ENCODE data around the gene CIBAR2.
A peak's percentile ranks its signal among the peaks of the same experiment; 100 is the strongest.

The CIBAR2 gene

DNA sequence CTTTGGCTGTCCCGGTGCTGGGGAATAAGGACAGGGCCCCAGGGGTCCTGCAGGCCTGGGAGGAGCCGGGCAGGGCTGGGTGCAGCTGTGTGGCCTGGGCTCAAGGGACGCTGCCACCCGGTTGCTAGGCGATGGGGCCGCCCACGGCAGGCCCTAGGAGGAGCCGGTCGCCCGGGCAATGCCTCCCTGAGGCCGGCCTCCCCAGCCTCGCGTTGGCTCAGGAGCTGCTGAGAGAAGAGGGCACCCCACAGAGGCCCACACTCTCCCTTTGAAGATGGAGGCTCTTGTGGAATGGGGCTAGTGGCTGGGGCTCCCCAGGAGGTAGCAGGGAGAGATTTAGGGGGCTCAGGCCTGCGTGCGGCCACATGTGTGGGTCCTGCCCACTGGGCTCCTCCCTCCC is at the start of gene CIBAR2:
TSS of gene CIBAR2 (minus strand) at position 109 of the 400 bp plus-strand sequence. CDS start 120 bp downstream, outside the sequence.
- no peak for DNase-seq (ENCODE audit: low read depth, low spot score)

DNA sequence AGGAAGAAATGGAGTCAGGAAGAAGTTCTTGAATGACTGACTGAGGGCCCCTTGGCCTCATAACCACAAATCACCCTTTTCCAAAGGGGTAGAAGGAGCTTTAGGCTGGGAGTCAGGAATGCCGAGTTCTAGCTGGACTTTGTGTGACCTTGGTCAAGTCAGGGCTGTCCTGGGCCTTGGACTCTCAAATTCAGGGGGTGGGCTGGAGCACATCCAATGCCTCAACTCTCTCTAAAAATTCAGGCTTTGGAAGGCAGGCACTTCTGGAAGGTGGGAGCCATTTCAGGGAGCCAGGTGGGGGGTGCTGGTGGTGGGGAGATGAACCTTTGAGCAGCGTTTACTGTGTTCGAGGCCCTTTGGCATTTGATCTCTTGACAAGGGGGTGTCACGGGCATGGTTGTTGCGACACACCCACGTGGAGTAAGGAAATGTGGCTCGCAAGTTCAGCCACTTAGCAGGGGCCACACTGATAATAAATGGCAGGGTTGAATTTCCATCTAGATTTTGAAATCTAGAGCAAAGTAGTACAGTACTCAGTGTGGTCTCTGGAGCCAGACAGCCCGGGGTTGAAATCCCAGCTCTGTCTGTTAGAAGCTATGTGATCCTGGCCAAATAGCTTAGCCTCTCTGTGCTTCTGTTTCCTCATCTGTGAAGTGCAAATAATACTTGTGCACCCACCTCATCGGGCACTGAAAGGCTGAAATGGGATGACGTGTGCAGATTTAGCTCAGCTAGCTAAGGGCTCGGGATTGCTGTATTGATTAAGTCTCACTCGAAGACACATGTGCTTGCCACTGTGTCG is 47.1 kb upstream of the CIBAR2 start:
- no peak for DNase-seq (ENCODE audit: low read depth, low spot score)

DNA sequence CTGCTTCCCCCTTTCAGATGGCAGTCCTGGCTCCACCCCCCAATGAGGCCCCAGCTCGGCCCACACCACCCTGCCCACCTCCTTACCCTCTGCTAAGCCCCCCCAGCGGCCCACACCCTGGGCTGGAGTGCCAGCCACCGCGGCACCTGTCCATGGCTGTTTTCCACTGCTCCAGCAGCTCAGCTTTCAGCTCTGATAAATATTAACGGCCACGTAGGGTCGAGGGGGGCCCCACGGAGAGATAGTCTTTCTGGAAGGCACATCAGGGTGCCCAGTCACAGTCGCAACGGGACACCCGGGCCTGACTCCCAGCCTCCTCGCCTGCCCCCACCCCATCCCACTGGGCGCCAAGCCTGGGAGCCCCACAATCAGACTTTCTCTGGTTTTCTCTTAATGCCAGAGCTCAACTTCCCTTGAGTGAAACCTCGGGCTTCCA is 46.5 kb upstream of the CIBAR2 start:
- DNase-seq (ENCODE audit: low read depth, low spot score): no peak

DNA sequence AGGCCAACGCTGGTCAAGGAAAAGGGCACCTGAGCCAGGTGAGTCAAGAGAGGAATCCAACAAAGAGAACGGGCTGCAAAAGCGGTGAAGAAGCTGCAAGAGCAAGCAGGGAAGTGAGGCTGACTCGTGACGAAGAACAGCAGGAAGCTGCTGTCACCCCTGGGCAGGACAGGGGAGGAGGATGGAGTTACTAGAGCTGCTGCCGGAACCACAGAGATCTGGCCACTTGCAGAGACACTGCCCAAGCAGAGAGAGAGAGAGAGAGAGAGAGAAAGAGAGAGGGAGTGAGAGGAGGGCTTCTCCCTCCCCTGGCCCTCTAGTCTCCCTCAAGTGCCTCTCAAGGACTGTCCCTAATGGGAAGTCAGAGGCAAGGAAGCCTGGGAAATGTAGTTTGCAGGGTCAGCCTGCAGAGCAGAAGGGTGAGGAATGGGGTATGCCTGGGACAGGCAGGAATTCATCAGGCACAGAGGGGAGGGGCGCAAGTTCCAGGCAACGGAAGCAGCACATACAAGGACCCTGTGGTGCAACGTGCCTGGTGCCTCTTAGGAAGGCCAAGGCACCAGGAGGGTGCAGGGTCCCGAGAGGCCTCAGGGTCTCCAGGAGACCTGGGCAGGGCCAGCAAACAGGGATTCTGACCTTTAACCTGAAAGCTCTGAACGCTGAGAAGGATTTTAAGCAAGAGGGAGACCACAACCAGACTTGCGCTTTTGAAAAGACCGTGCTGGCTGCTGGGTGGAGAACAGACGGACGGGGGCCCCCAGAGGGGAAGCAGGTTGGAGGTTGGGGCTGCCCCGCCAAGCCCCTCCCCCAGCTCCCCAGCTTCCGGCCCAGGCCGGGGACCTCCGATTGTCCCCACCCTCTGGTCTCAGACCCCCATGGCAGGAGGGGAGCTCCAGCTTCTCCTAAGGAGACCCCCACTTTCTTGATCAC is 45.8 kb upstream of the CIBAR2 start:
- DNase-seq (ENCODE audit: low read depth, low spot score): no peak

DNA sequence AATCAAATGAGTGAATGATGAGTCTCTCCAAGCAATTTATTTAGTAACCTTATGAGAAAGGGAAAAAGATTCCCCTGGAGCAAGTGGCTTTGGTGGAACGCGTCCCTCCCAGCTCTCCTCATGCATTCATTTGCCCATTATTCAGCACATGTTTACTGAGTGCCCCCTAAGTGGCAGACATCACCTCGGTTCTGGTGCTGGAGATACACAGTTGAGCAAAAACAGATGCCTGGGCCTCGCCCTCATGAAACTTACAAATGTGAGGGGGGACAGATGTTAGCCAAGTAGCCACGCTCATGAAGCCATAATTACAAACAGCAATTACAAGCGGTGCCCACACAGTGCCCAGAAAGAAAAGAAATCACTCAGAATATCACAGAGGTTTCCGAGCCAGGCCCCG is 45.1 kb upstream of the CIBAR2 start:
- DNase-seq (ENCODE audit: low read depth, low spot score): no peak

DNA sequence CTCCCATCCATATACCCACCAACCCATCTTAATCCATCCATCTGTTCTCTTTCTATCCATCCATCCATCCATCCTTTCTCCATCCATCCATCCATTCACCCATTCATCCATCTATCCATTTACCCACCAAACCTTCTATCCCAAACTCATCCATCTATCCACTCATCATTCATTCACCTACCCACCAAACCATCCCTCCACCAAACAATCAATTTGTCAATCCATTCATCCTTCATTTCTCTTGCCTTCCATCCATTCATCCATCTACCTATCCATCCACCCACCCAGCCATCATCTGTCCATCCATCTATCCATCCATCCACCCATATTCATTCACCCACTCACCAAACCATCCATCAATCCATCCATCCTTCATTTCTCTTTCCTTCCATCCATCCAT is 44.6 kb upstream of the CIBAR2 start:
- no peak for DNase-seq (ENCODE audit: low read depth, low spot score)

DNA sequence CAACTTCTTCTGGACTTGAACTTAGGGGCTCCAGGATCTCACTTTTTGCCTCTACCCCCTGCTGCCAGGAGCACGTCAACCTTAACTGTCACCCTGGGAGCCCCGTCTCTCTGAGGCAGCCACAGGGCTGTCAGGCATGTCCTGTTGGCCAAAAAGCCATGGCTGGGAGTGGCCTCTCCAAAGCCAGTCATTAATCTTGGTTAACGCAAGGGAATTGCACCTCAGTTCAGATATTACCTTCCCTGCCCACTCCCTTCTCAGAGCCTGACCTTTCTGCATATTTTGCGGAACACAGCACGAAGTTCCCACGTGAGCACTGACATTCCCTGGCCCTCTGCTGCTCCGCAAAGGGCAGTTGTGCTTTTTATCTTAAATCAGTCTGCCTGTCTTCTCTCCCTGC is 44.2 kb upstream of the CIBAR2 start:
- no peak for DNase-seq (ENCODE audit: low read depth, low spot score)

DNA sequence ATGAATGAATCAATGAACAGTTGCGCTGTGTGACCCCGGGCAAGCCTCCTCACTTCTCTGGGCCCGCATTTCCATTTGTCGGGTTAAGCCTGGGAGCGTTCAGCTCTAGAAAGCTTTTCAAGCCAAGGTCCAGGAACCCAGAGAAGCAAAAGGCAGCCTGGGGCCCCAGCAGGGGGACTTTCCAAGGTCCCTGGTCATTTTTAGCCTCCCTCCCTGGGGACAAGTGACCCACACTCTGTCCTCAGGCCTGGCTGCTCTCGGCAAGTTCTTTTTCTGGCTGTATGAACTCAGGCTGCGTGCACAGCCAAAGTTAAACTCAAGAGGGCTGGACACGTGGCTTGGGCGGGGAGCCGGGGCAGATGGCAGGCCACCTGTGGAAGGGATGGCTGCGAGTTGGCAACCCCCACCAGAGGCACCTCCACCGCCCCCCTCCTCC is 41.4 kb upstream of the CIBAR2 start:
- no peak for DNase-seq (ENCODE audit: low read depth, low spot score)

DNA sequence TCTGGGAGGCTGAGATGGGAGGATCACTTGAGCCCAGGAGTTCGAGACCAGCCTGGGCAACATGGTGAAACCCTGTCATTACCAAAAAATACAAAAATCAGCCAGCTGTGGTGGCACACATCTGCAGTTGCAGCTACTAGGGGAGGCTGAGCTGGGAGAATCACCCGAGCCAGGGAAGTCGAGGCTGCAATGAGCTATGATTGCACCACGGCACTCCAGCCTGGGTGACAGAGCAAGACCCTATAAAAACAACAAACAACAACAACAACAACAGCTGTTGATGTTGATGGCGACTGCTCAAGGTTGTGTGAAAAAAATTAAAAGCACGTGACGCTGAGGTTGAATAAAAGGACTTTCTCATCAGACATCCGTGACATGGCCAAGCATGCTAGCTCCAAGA is 40.8 kb upstream of the CIBAR2 start:
- DNase-seq (ENCODE audit: low read depth, low spot score): no peak

DNA sequence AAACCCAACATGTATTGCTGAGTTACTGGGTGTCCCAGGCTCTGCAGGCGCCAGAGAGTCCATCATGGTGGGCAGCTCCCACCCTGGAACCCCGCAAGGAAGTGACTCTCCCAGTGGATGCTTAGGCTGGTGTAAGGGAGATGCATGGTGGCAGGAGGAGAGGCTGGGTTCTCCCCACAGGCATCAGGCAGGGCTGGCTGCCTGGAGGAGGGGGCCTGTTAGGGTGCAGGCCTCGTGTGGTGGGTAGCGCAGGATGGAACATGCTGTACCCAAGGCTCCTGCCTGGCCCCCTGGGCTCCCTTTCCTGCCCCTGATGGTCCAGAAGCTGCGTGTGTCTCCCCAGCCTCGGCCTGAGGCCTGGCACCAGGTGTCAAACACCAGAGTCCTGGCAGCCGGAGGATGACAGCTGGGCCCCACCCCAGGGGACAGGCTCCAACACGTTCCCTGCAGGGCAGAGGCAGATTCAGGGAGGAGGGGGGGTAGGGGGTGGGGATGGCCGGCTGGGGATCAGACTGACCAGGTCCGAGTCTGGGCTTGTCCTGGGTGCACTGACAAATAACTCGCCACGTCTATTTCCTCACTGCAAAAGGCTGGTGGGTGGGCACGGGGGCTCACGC is 40.2 kb upstream of the CIBAR2 start:
- DNase-seq (ENCODE audit: low read depth, low spot score): no peak

DNA sequence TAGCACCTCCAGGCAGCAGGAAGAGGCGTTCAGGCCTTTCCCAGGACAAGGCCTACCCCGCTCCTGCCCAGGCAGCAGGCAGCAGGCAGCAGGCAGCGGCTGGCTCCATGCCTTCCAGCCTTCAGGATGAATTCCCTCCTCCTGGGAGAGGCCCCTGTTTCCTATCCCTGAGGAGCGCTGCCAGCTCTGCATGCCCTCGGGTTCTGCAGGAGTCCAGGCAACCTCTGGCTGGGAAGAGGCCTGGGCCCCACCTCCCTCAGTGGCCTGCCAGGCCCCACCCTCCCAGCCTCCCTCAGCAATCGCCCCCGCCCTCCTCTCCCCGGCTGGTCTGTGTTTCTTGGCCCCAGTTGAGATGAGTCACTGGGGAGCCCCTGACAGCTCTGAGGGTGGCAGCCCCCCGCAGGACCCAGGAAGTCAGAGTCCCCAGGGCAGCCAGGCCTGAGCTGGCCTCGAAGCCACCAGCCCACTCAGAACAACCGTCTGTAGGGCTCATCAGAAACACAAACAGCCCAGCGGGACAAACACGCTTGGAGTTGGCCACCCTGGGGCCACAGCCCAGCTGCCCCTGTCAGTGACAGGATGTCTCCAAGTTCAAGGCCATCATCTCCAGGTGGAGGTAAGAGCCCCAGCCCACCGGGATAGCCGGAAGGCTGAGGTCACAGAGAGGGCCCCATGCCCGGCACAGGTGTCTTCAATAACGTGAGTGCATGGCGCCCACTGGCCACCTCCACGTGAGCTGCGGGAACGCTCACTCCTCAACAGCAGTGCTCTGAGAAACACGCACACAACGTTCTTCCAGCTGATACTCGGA is 39.5 kb upstream of the CIBAR2 start:
- peak; percentile 91 for DNase-seq (ENCODE audit: low read depth, low spot score)

DNA sequence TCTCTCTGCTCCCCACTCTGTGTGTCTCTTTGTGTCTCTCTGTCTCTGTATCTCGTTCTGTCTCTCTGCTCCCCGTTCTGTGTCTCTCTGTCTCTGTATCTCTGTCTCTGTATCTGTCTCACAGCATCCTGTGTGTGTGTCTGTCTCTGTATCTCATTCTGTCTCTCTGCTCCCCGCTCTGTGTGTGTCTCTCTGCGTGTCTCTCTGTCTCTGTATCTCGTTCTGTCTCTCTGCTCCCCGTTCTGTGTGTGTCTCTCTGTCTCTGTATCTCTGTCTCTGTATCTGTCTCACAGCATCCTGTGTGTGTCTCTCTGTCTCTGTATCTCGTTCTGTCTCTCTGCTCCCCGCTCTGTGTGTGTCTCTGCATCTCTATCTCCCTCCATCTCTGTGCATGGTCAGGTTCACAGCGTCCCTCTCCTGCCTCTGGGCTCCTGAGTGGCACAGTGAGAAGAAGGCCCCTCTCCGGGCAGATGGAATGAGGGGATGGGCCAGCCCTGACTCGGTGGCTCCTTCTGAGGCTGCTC is 38.9 kb upstream of the CIBAR2 start:
- no peak for DNase-seq (ENCODE audit: low read depth, low spot score)

DNA sequence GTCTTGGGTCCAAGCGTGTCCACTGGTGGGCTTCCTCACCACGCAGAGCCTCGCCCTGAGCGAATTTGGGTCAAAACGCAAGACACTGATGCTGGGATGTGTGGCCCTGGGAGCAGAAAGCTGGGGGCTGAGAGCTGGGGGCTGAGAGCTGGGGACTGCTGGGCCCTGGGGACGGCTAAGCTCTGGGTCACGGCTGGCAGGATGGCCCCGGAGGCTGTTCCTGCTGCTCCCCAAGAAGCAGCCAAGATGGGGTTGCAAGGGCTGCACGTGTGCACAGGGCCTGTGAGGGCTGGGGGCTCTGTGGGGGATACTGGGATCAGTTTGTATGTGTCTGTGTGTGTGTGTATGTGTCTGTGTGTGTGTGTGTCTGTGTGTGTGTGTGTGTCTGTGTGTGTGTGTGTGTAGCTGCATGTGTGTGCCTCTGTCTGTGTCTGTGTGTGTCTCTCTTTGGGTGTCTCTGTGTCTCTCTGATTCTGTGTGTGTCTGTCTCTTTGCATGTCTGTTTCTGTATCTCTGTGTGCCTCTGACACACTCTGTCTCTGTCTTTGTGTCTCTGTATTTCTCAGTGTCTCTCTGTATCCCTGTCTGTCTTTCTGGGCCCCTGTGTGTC is 38.2 kb upstream of the CIBAR2 start:
- DNase-seq (ENCODE audit: low read depth, low spot score): no peak

DNA sequence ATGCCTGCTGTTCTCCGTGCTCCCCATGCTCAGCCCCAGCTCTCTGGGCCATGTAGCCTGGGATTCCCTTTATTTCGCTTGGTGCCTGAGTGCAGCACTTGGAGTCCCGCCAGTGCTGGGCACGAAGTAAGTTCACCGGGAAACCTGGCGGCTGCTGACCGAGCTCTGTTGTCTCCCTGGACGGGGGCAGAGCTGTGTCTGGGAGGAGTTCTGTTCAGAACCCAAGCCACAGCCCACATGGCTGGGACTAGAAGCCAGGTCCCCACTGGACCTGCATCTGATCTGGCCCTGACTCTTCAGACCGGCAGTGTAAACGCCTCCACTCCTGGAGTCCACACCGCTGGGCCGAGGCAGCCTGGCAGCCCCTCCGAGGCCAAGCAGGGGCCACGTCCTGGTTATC is 37.5 kb upstream of the CIBAR2 start:
- DNase-seq (ENCODE audit: low read depth, low spot score): peak; percentile 57

DNA sequence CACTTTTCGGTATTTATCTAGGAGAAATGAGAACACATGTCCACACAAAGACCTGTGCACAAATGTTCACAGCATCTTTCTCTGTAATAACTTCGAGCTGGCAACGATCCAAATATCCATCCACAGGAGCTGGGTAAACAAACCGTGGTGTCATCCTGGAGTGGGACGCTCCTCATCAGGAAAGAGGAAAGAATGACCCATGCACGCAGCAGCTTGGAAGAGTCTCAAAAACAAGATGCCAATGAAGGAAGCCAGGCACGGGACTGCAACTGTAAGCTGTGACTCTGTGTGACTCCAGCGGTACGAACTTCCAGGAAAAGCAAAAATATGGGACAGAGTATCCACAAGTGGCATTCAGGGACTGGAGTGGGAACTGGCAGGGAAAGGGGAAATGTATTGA is 36.7 kb upstream of the CIBAR2 start:
- DNase-seq (ENCODE audit: low read depth, low spot score): no peak

DNA sequence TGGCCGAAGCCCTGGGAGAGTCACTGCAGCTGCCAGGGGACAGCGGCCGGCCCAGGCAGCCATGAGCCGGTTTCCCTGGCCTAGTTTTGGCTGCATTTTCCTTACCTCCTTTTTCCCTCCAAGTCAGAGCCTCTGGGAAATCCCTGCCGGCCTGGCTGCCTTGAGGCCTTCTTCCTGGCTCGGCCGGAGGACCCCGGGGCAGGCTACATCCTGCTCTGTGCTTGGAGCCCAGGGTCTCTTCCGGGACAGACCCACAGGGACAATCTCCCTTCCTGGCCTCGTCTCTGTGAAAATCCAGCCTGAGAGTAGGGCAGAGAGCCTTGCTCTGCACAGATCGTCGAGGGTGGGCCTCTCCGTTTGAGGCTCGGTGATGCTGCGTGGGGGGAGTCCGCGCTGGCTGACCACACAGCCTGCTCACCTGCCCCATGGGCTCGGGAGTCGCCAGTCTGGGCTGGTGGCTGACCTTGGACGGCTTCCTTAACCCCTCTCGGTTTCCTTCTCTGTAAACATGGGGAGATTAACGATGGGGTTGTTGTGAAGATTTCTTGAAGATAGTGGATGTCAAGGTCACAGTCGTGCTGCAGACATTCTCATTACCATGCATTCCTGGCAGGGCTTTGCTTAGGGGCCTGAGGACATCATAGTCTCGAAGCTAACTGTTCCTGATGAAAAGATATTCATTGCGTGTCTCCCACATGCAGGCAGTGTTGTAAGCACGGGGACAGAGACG is 34.8 kb upstream of the CIBAR2 start:
- no peak for DNase-seq (ENCODE audit: low read depth, low spot score)

DNA sequence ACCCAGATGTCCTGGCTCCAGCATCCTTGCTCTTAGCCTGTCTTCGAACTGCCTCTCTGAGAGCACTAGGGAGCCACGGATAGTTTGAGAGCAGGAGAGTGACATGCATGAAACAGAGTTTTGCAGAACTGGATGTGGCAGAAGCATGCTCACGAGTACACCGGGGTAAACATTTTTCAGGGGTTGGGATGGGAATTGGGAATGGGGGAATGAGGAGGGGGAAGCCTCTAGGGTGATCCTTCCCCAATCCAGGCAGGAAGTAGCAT is 34.2 kb upstream of the CIBAR2 start:
- DNase-seq (ENCODE audit: low read depth, low spot score): no peak

DNA sequence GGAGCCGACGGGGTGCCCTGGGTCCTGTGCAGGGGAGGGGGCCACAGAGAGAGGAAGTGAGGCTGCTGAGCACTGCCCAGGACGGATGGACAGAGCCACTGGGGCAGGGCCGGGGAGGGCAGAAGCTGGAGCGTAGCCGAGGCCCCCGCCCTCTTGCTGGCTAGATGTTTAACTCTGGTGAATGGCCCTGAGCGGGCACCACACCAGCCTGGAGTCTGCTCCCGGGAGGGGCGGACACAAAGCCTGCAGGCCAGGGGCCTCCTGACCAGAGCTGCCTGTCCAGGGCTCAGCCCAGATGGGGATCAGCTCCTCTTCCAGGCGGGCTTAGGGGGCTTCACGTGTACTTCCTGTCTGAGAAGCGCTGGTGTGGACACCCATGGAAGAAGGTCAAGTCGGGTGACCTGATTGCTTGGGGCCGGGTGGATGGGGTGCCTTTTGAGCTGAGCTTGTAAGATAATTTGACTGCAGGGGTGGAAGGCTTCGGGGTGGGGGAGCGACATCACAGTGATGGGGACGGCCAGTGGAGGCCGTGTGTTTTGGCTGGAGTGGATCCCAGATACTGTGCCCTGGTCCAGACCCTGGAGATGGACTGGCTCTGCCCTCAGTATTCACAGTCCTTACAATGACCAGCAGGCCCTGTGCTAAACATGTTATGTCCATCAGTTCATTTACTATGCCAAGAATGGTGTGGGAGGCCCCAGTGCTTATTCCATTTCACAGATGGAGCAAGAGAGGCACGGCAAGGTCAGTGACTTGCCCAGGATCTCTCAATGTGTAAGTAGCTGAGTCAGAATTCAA is 33.7 kb upstream of the CIBAR2 start:
- DNase-seq (ENCODE audit: low read depth, low spot score): no peak

DNA sequence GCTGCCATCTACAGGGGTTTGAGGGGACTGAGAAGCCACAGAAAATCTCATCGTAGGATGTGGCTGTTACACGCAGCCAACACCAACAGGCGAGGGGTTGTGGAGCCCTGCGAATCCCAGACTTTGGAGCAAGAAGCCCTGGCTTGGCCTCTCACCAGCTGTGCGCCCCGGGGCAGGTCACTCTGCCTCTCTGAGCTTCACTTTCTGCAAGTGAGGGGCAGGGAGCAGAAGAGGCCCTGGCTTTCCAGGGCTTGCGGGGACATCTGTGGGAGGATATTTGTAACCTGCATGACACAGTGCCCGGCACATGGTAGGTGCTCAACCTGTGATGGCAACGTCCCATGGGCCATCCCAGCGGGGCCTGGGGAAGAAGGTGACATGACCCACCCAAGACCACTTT is 32.9 kb upstream of the CIBAR2 start:
- no peak for DNase-seq (ENCODE audit: low read depth, low spot score)
